ENCODE results near the gene KRT76. TPM values are rescaled to one million over a fixed set of nuclear protein-coding genes. Genes with fewer than 3 reads are reported as not detected.

The KRT76 gene
- total RNA-seq, 2 donors from 2014 or later, result not detected

GRCh38 chr12:52792185-52793029 lies 15.3 kb upstream of the KRT76 start:
- Mint-ChIP-seq H3K36me3 (no peaks in the 10 kb centered on the region), H3K27ac (no peak overlapping the region), H3K9me3 (no peaks in the 10 kb centered on the region)
- ATAC-seq, result peak in 1 of 2 donors; percentile 4
- DNase-seq (ENCODE audit: low spot score in 2 of 2), result no peak

GRCh38 chr12:52791271-52792184 lies 14.4 kb upstream of the KRT76 start:
- H3K27ac Mint-ChIP-seq, result no peak overlapping the region
- no peaks in the 10 kb centered on the region for H3K36me3 Mint-ChIP-seq
- no peaks in the 10 kb centered on the region for H3K9me3 Mint-ChIP-seq
- ATAC-seq, result peak in 1 of 2 donors; percentile 23
- no peak for DNase-seq (ENCODE audit: low spot score in 2 of 2)

GRCh38 chr12:52790427-52791270 lies 13.5 kb upstream of the KRT76 start:
- DNase-seq (ENCODE audit: low spot score in 2 of 2) (no peak), ATAC-seq (no peak)
- H3K27ac Mint-ChIP-seq, result no peak overlapping the region

GRCh38 chr12:52789637-52790426 lies 12.7 kb upstream of the KRT76 start:
- no peaks in the 10 kb centered on the region for H3K36me3 Mint-ChIP-seq
- ATAC-seq, result no peak
- no peak for DNase-seq (ENCODE audit: low spot score in 2 of 2)
- no peaks in the 10 kb centered on the region for H3K9me3 Mint-ChIP-seq
- H3K27ac Mint-ChIP-seq, result no peak overlapping the region

More at GRCh38 chr12:52790427-52791270, 13.5 kb upstream of the KRT76 start:
- H3K36me3 Mint-ChIP-seq, result no peaks in the 10 kb centered on the region
- no peaks in the 10 kb centered on the region for H3K9me3 Mint-ChIP-seq

- DNase-seq (ENCODE audit: low spot score in 2 of 2), result no peak
- Mint-ChIP-seq H3K36me3 (no peaks in the 10 kb centered on the region), H3K27ac (no peak overlapping the region), H3K9me3 (no peaks in the 10 kb centered on the region)
- no peak for ATAC-seq
These were observed 11.9 kb upstream of the KRT76 start for GRCh38 chr12:52788876-52789636.

GRCh38 chr12:52788192-52788875 lies 11.2 kb upstream of the KRT76 start:
- Mint-ChIP-seq H3K9me3 (no peaks in the 10 kb centered on the region), H3K36me3 (no peaks in the 10 kb centered on the region), H3K27ac (no peak overlapping the region)
- DNase-seq (ENCODE audit: low spot score in 2 of 2) (no peak), ATAC-seq (no peak)

- no peaks in the 10 kb centered on the region for H3K9me3 Mint-ChIP-seq
- ATAC-seq, result no peak
- DNase-seq (ENCODE audit: low spot score in 2 of 2), result no peak
- H3K36me3 Mint-ChIP-seq, result no peaks in the 10 kb centered on the region
- H3K27ac Mint-ChIP-seq, result no peak overlapping the region
These were observed 10.4 kb upstream of the KRT76 start for GRCh38 chr12:52787324-52788191.

GRCh38 chr12:52784909-52785308 lies 7.8 kb upstream of the KRT76 start:
- Mint-ChIP-seq H3K36me3 (no peaks in the 10 kb centered on the region), H3K9me3 (no peaks in the 10 kb centered on the region), H3K27ac (no peak overlapping the region)
- no peak for ATAC-seq
- no peak for DNase-seq (ENCODE audit: low spot score in 2 of 2)

GRCh38 chr12:52783563-52784316 lies 6.6 kb upstream of the KRT76 start:
- Mint-ChIP-seq H3K36me3 (no peaks in the 10 kb centered on the region), H3K27ac (no peak overlapping the region), H3K9me3 (no peaks in the 10 kb centered on the region)
- ATAC-seq, result no peak
- DNase-seq (ENCODE audit: low spot score in 2 of 2), result no peak

GRCh38 chr12:52782502-52782901 lies 5.4 kb upstream of the KRT76 start:
- no peak overlapping the region for H3K27ac Mint-ChIP-seq
- ATAC-seq, result no peak
- no peak for DNase-seq (ENCODE audit: low spot score in 2 of 2)
- no peaks in the 10 kb centered on the region for H3K9me3 Mint-ChIP-seq
- no peaks in the 10 kb centered on the region for H3K36me3 Mint-ChIP-seq

GRCh38 chr12:52781399-52782082 lies 4.4 kb upstream of the KRT76 start:
- DNase-seq (ENCODE audit: low spot score in 2 of 2) (no peak), ATAC-seq (no peak)
- Mint-ChIP-seq H3K27ac (no peak overlapping the region), H3K36me3 (no peaks in the 10 kb centered on the region), H3K9me3 (no peaks in the 10 kb centered on the region)

- Mint-ChIP-seq H3K36me3 (no peaks in the 10 kb centered on the region), H3K27ac (no peak overlapping the region), H3K9me3 (no peaks in the 10 kb centered on the region)
- no peak for DNase-seq (ENCODE audit: low spot score in 2 of 2)
- no peak for ATAC-seq
These were observed 2.8 kb upstream of the KRT76 start for GRCh38 chr12:52779914-52780313.

- Mint-ChIP-seq H3K36me3 (no peaks in the 10 kb centered on the region), H3K27ac (no peak overlapping the region), H3K9me3 (no peaks in the 10 kb centered on the region)
- DNase-seq (ENCODE audit: low spot score in 2 of 2) (no peak), ATAC-seq (no peak)
These were observed 1.7 kb upstream of the KRT76 start for GRCh38 chr12:52778833-52779232.
